ENCODE results near the gene SETDB1. TPM values are rescaled to one million over a fixed set of nuclear protein-coding genes. Genes with fewer than 3 reads are reported as not detected.
"Not testable (repeated sequence)": the region's sequence is repeated elsewhere in the genome, so short reads cannot be mapped to it uniquely, and the experiment has no call there.

SETDB1 gene
- total and polyA plus RNA-seq, 11 donors = 12.5 to 28.0 (median 16.8) TPM

DNA sequence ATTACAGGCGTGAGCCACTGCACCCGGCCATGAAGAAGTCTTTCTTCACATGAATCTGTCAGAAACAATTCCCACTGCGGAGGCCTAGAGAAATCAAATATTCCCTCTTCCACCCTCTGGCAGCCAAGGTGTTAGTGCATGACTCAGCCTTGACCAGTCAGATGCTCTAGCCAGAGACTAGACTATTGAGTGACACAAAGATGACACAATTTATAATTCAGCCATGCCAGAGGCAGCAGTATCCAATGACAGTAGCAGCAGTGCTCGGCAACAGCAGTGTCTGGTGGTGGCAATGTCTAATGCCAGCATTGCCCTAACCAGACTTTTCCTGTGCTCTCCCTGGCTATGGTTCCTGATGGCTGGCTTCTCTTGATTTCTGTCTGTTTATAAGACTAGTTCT, 30.5 kb upstream of the SETDB1 start:
- intact Hi-C loops (cut with DNase I) = no loop called here
- Histone ChIP-seq H3K4me1 (no peaks in the 10 kb centered on the region), H3K9me3 (no peaks in the 10 kb centered on the region), H3K27ac (no peak overlapping the region), H3K4me3 (no peak overlapping the region), H3K36me3 (no peaks in the 10 kb centered on the region), H3K27me3 (no peaks in the 10 kb centered on the region)
- WGBS, 4 donors = 75 to 87% (median 82%) methylated on average over 4 of the region's 4 CpGs
- no peak for TF ChIP-seq POLR2A (IDR thresholded peaks at IDR 0.05)
- peak in 3 of 4 donors; percentile 34 to 61 (median 50) for ATAC-seq
- DNase-seq = no peak

DNA sequence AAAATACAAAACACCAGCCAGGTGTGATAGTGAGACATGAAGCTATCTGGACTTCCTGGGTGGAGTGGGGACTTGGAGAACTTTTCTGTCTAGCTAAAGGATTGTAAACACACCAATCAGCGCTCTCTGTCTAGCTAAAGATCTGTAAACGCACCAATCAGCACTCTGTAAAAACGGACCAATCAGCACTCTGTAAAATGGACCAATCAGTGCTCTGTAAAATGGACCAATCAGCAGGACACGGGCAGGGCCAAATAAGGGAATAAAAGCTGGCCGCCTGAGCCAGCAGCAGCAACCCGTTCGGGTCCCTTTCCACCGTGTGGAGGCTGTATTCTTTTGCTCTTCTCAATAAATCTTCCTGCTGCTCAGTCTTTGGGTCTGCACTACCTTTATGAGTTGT, 26.4 kb upstream of the SETDB1 start:
- H3K9me3 ChIP-seq; H3K27ac ChIP-seq; ATAC-seq; H3K4me1 ChIP-seq; H3K36me3 ChIP-seq; H3K4me3 ChIP-seq; intact Hi-C loops (cut with DNase I); DNase-seq; H3K27me3 ChIP-seq: not testable (repeated sequence)
- WGBS, 4 donors = 86 to 89% (median 89%) methylated on average over 8 of the region's 8 CpGs

DNA sequence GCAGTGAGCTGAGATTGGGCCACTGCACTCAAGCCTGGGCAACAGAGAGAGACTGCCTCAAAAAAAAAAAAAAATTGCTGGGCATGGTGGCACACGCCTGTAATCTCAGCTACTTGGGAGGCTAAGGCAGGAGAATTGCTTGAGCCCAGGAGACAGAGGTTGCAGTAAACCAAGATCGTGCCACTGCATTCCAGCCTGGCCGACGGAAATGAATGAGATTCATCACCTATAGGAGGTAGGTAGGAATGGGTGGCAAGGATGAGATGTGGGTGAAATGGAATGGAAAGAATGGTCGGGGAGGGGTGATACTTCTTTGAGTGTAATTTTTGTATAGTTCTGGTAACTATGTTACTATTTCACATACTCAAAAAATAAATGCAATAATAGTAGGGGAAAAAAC, 23.8 kb upstream of the SETDB1 start:
- no peaks in the 10 kb centered on the region for H3K36me3 ChIP-seq
- ATAC-seq (no peak), DNase-seq (no peak)
- intact Hi-C loops (cut with DNase I) = no loop called here
- H3K4me1 ChIP-seq = no peaks in the 10 kb centered on the region
- WGBS, 4 donors = 86 to 95% (median 91%) methylated on average over 5 of the region's 5 CpGs
- H3K4me3 ChIP-seq = no peak overlapping the region
- no peaks in the 10 kb centered on the region for H3K27me3 ChIP-seq
- TF ChIP-seq POLR2A (IDR thresholded peaks at IDR 0.05) (no peak), CTCF (IDR thresholded peaks at IDR 0.05) (no peak)
- H3K27ac ChIP-seq = no peak overlapping the region
- no peaks in the 10 kb centered on the region for H3K9me3 ChIP-seq

- H3K9me3 ChIP-seq = no peaks in the 10 kb centered on the region
- no peak overlapping the region for H3K27ac ChIP-seq
- H3K36me3 ChIP-seq = no peaks in the 10 kb centered on the region
- intact Hi-C loops (cut with DNase I) = no loop called here
- H3K27me3 ChIP-seq = no peaks in the 10 kb centered on the region
- H3K4me1 ChIP-seq = no peaks in the 10 kb centered on the region
- TF ChIP-seq CTCF (IDR thresholded peaks at IDR 0.05) = no peak
- TF ChIP-seq POLR2A (IDR thresholded peaks at IDR 0.05) = no peak
- H3K4me3 ChIP-seq = no peak overlapping the region
- no peak for DNase-seq
- 54 to 64% (median 60%) methylated on average over 1 of the region's 1 CpG for WGBS, 4 donors
- ATAC-seq = no peak
These were observed 23.4 kb upstream of the SETDB1 start for GRCh38 chr1:150902751-150903150.

DNA sequence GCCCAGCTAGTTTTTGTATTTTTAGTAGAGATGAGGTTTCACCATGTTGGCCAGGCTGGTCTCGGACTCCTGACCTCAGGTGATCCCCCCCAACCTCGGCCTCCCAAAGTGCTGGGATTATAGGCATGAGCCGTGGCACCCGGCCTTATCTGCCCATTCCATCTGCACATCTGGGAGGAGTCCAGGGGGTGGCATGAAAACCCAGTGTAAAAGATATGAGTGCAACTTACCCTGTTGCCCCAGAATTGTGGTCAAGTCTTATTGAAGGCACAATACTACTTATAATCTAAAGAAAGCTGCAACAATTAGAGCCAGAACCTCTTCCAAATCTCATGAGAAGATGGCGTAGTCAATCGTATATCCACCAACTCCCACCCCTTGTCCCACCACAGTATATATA, 20.9 kb upstream of the SETDB1 start:
- ATAC-seq = no peak
- 94 to 95% (median 94%) methylated on average over 6 of the region's 6 CpGs for WGBS, 4 donors

More for the DNA sequence above, 20.9 kb upstream of the SETDB1 start:
- DNase-seq = no peak
- Histone ChIP-seq H3K4me1 (no peaks in the 10 kb centered on the region), H3K9me3 (no peaks in the 10 kb centered on the region), H3K36me3 (no peaks in the 10 kb centered on the region), H3K27ac (no peak overlapping the region), H3K27me3 (no peaks in the 10 kb centered on the region), H3K4me3 (no peak overlapping the region)
- intact Hi-C loops (cut with DNase I) = no loop called here
- TF ChIP-seq CTCF (IDR thresholded peaks at IDR 0.05) (no peak), POLR2A (IDR thresholded peaks at IDR 0.05) (no peak)
